HL-60 (cell line): ENCODE measurements around the gene GTPBP1.

Experiments
- DNase-seq, 2 experiments: peaks; one replicate each; pipeline ENCODE4 v3.0.0-alpha.2; 2010 to 2020; ENCODE audit warnings: low read depth in 1 of 2, low spot score in 1 of 2
- H3K27ac ChIP-seq: fragments of 250-450 bp; sonication (Bioruptor Pico); replicated peaks from 2 replicates; pipeline ENCODE4 v1.5.1; 2020; ENCODE audit warnings: mild to moderate bottlenecking, moderate library complexity
- H3K27me3 ChIP-seq: fragments of 250-450 bp; sonication (Bioruptor Pico); 2 replicates; pipeline ENCODE4 v1.5.1; 2021; ENCODE audit warnings: mild to moderate bottlenecking, moderate library complexity; ENCODE audit not compliant: insufficient read depth, poor library complexity, severe bottlenecking
- H3K4me3 ChIP-seq: replicated peaks from 2 replicates; pipeline ENCODE4 v1.5.1; 2011; ENCODE audit warnings: mild to moderate bottlenecking, control low read depth, low read length; ENCODE audit not compliant: insufficient read depth
- CTCF ChIP-seq: IDR thresholded peaks from one replicate; pipeline ENCODE4 v1.5.1; 2011; ENCODE audit warnings: low read length, control low read depth, inconsistent platforms; ENCODE audit not compliant: insufficient read depth
- GABPA ChIP-seq: IDR thresholded peaks from 2 replicates; pipeline ENCODE4 v1.6.1; 2012; ENCODE audit warnings: low read depth
- POLR2AphosphoS5 ChIP-seq: IDR thresholded peaks from 2 replicates; pipeline ENCODE4 v1.6.1; 2012; ENCODE audit warnings: low read depth
- REST ChIP-seq: IDR thresholded peaks from 2 replicates; pipeline ENCODE4 v1.6.1; 2012; ENCODE audit warnings: low read depth; ENCODE audit not compliant: insufficient replicate concordance
- SPI1 ChIP-seq: IDR thresholded peaks from 2 replicates; pipeline ENCODE4 v1.6.1; 2012; ENCODE audit warnings: low read depth, mild to moderate bottlenecking, borderline replicate concordance

GTPBP1 gene

GRCh38 chr22:38674888-38675287 lies 30.9 kb upstream of the GTPBP1 start:
- H3K27me3 ChIP-seq, result no peaks in the 10 kb centered on the region
- DNase-seq, result no peak
- H3K4me3 ChIP-seq, result no peak overlapping the region
- H3K27ac ChIP-seq, result no peak overlapping the region
- no peak for TF ChIP-seq GABPA
- TF ChIP-seq SPI1, result no peak
- TF ChIP-seq POLR2AphosphoS5, result no peak
- no peak for TF ChIP-seq REST
- no peak for TF ChIP-seq CTCF

- no peak overlapping the region for H3K27ac ChIP-seq
- no peak overlapping the region for H3K4me3 ChIP-seq
- no peak for TF ChIP-seq CTCF
- no peak for TF ChIP-seq GABPA
- no peak for TF ChIP-seq SPI1
- no peak for TF ChIP-seq POLR2AphosphoS5
- H3K27me3 ChIP-seq, result no peaks in the 10 kb centered on the region
- DNase-seq, result no peak
Measured at GRCh38 chr22:38675833-38676232, 29.9 kb upstream of the GTPBP1 start.

GRCh38 chr22:38681582-38682335 lies 24.0 kb upstream of the GTPBP1 start, which contains the start of gene TOMM22:
TOMM22 (plus strand) TSS chr22:38681957; CDS start chr22:38681979, 22 bp downstream.
- DNase-seq, result peak; percentile 73 to 89
- Histone ChIP-seq H3K4me3 (peak within 1 kb of the TSS; percentile 97), H3K27ac (peak within 1 kb of the TSS; percentile 87), H3K27me3 (no peaks in the 10 kb centered on the region)
- TF ChIP-seq REST, result peak; percentile 72
- TF ChIP-seq GABPA, result peak; percentile 99
- TF ChIP-seq POLR2AphosphoS5, result peak; percentile 96
- no peak for TF ChIP-seq SPI1
- peak; percentile 54 for TF ChIP-seq CTCF

- no peaks in the 10 kb centered on the region for H3K27me3 ChIP-seq
- H3K4me3 ChIP-seq, result no peak overlapping the region
- no peak for DNase-seq
- TF ChIP-seq POLR2AphosphoS5 (no peak), GABPA (no peak), REST (no peak), CTCF (no peak), SPI1 (no peak)
- H3K27ac ChIP-seq, result no peak overlapping the region
Measured at GRCh38 chr22:38684895-38685294, 20.8 kb upstream of the GTPBP1 start.
